GM12801 (cell line): ENCODE results near the gene MYLK.

ENCODE experiments used
- CTCF ChIP-seq: IDR thresholded peaks from one replicate; pipeline ENCODE4 v1.5.1; 2011; ENCODE audit warnings: control low read depth; ENCODE audit not compliant: insufficient read length; ENCODE audit errors: extremely low read depth

Gene MYLK

DNA sequence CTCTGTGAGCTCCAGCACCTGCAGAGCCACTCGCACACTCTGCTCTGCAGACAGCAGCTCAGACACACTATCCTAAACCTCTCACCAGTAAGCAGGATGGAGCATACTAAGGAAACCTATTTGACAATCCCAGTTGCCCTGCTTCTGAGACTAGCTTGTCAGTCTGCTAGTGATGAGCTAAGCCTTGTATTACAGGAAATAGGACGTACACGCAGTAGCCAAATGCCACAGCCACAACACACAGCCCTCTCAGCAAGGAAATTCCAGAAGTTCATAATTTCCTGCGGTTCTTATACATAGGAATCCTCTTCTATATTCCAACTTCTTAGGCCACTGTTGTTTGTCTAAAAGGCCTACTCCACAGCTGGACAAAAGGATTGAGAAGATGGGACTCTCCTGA is 74.5 kb downstream of the MYLK start:
- no peak for TF ChIP-seq CTCF

GRCh38 chr3:123808812-123809211 is 75.3 kb downstream of the MYLK start:
- no peak for TF ChIP-seq CTCF

GRCh38 chr3:123807820-123808219 is 76.3 kb downstream of the MYLK start:
- TF ChIP-seq CTCF, result no peak

GRCh38 chr3:123805504-123805903 is 78.6 kb downstream of the MYLK start:
- no peak for TF ChIP-seq CTCF

GRCh38 chr3:123805101-123805500 is 79.0 kb downstream of the MYLK start:
- TF ChIP-seq CTCF, result no peak

- no peak for TF ChIP-seq CTCF
These were observed 79.5 kb downstream of the MYLK start for GRCh38 chr3:123804676-123805075.

- no peak for TF ChIP-seq CTCF
These were observed 80.6 kb downstream of the MYLK start for GRCh38 chr3:123803521-123803920.
